ENCODE measurements around the gene GSN. TPM values are rescaled to one million over a fixed set of nuclear protein-coding genes. Genes with fewer than 3 reads are reported as not detected.

Gene GSN
- total and polyA plus RNA-seq, 2 donors (not counting 1 experiment from before 2014, with no cell fraction given), result 38.4 to 45.4 TPM

DNA sequence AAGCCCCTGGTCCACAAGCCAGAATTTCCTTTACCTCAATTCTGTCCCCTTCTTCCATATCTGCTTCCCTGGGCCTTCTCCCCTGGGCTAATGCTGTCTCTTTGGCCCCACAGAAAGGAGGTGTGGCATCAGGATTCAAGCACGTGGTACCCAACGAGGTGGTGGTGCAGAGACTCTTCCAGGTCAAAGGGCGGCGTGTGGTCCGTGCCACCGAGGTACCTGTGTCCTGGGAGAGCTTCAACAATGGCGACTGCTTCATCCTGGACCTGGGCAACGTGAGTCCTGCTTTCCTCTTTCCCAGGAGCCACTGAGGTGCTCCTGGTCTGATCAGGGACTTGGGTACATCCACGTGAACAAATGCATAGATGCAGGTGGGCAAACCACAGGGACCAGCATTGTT, 42.6 kb downstream of the GSN start:
- 94% methylated on average over 9 of the region's 9 CpGs for WGBS (ENCODE audit: insufficient coverage)
- ChIA-PET POLR2A (no interaction called here), CTCF (interaction anchor here (4.3 kb wide), 1 partner anchor 9 kb away, joined by 25 read pairs; no protein-coding TSS in a partner anchor)
- no peaks in the 10 kb centered on the region for H3K4me1 ChIP-seq (ENCODE audit: control insufficient read depth in 2 of 2, insufficient read depth in 2 of 2, low read length in 2 of 2)
- Mint-ChIP-seq H3K27me3 (no peaks in the 10 kb centered on the region), H3K4me3 (no peak overlapping the region), H3K27ac (no peak overlapping the region), H3K4me1 (no peaks in the 10 kb centered on the region), H3K9me3 (ENCODE audit: insufficient read depth) (no peaks in the 10 kb centered on the region)
- ATAC-seq (ENCODE audit: low read depth) (no peak), DNase-seq (no peak)
- H3K9ac ChIP-seq (ENCODE audit: low read length), result no peak overlapping the region
- H3K27me3 ChIP-seq (replicated peaks in 1 of 4; ENCODE audit: control extremely low read depth in 1 of 4, control insufficient read depth in 3 of 4, insufficient read depth in 4 of 4, low read length in 3 of 4), result no peaks in the 10 kb centered on the region
- H3K4me3 ChIP-seq (ENCODE audit: control extremely low read depth in 1 of 5, extremely low read depth in 1 of 5, insufficient read depth in 1 of 5, low read depth in 2 of 5, low read length in 4 of 5), result no peak overlapping the region
- H3K9me3 ChIP-seq (ENCODE audit: control extremely low read depth in 1 of 3, control insufficient read depth in 2 of 3, insufficient read depth in 1 of 3, low read length in 2 of 3), result no peaks in the 10 kb centered on the region
- H2AFZ ChIP-seq (ENCODE audit: insufficient read depth, low read depth, low read length, poor library complexity, severe bottlenecking), result no peak overlapping the region
- peaks cover 0 to 33% of the 10 kb centered on the region in 2 experiments for H3K36me3 ChIP-seq (replicated peaks in 1 of 2; ENCODE audit: control extremely low read depth in 1 of 2, control insufficient read depth in 1 of 2, extremely low read depth in 1 of 2, insufficient read depth in 2 of 2, low read length in 1 of 2)
- no peak for TF ChIP-seq EZH2 (IDR thresholded peaks at IDR 0.05; ENCODE audit: borderline replicate concordance, insufficient read depth, low read depth, low read length, poor library complexity, severe bottlenecking)
- TF ChIP-seq, protein P1, sequence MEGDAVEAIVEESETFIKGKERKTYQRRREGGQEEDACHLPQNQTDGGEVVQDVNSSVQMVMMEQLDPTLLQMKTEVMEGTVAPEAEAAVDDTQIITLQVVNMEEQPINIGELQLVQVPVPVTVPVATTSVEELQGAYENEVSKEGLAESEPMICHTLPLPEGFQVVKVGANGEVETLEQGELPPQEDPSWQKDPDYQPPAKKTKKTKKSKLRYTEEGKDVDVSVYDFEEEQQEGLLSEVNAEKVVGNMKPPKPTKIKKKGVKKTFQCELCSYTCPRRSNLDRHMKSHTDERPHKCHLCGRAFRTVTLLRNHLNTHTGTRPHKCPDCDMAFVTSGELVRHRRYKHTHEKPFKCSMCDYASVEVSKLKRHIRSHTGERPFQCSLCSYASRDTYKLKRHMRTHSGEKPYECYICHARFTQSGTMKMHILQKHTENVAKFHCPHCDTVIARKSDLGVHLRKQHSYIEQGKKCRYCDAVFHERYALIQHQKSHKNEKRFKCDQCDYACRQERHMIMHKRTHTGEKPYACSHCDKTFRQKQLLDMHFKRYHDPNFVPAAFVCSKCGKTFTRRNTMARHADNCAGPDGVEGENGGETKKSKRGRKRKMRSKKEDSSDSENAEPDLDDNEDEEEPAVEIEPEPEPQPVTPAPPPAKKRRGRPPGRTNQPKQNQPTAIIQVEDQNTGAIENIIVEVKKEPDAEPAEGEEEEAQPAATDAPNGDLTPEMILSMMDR (IDR thresholded peaks at IDR 0.05), result no peak
- no peak overlapping the region for H3K4me2 ChIP-seq (replicated peaks; ENCODE audit: low read depth, low read length, poor library complexity, severe bottlenecking)
- no peaks in the 10 kb centered on the region for H3K79me2 ChIP-seq (ENCODE audit: control insufficient read depth, insufficient read depth, low read length)
- H3K27ac ChIP-seq (ENCODE audit: low read length in 2 of 2), result no peak overlapping the region
- H4K20me1 ChIP-seq (ENCODE audit: control insufficient read depth, insufficient read depth, low read length, poor library complexity, severe bottlenecking), result no peaks in the 10 kb centered on the region
- intact Hi-C loops (cut with micrococcal nuclease), result no loop called here

DNA sequence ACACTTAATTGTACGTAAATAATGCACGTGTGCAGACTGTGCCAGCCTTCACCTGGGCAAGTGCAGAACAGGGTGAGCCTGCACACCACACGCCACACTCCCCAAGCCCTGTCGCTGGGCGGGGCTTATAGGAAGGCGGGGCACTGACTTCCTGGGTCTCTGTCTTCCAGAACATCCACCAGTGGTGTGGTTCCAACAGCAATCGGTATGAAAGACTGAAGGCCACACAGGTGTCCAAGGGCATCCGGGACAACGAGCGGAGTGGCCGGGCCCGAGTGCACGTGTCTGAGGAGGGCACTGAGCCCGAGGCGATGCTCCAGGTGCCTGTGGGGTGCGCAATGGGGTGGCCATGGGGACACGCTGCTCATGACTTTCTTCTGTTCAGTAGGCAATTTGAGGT, 44.2 kb downstream of the GSN start:
- Histone ChIP-seq H2AFZ (ENCODE audit: insufficient read depth, low read depth, low read length, poor library complexity, severe bottlenecking) (no peak overlapping the region), H3K79me2 (ENCODE audit: control insufficient read depth, insufficient read depth, low read length) (no peaks in the 10 kb centered on the region), H3K4me2 (replicated peaks; ENCODE audit: low read depth, low read length, poor library complexity, severe bottlenecking) (no peak overlapping the region), H3K36me3 (replicated peaks in 1 of 2; ENCODE audit: control extremely low read depth in 1 of 2, control insufficient read depth in 1 of 2, extremely low read depth in 1 of 2, insufficient read depth in 2 of 2, low read length in 1 of 2) (peaks cover 0 to 32% of the 10 kb centered on the region in 2 experiments), H3K9me3 (ENCODE audit: control extremely low read depth in 1 of 3, control insufficient read depth in 2 of 3, insufficient read depth in 1 of 3, low read length in 2 of 3) (no peaks in the 10 kb centered on the region), H3K27ac (ENCODE audit: low read length in 2 of 2) (no peak overlapping the region), H3K27me3 (replicated peaks in 1 of 4; ENCODE audit: control extremely low read depth in 1 of 4, control insufficient read depth in 3 of 4, insufficient read depth in 4 of 4, low read length in 3 of 4) (no peaks in the 10 kb centered on the region), H3K4me1 (ENCODE audit: control insufficient read depth in 2 of 2, insufficient read depth in 2 of 2, low read length in 2 of 2) (no peaks in the 10 kb centered on the region), H3K9ac (ENCODE audit: low read length) (no peak overlapping the region), H4K20me1 (ENCODE audit: control insufficient read depth, insufficient read depth, low read length, poor library complexity, severe bottlenecking) (no peaks in the 10 kb centered on the region), H3K4me3 (ENCODE audit: control extremely low read depth in 1 of 5, extremely low read depth in 1 of 5, insufficient read depth in 1 of 5, low read depth in 2 of 5, low read length in 4 of 5) (no peak overlapping the region)
- WGBS (ENCODE audit: insufficient coverage), result 98% methylated on average over 15 of the region's 17 CpGs
- intact Hi-C loops (cut with micrococcal nuclease), result no loop called here
- TF ChIP-seq, protein P1 (IDR thresholded peaks at IDR 0.05), result no peak
- no peak for TF ChIP-seq EZH2 (IDR thresholded peaks at IDR 0.05; ENCODE audit: borderline replicate concordance, insufficient read depth, low read depth, low read length, poor library complexity, severe bottlenecking)
- CTCF ChIA-PET, result interaction anchor here (1.2 kb wide), 1 partner anchor 25 kb away, joined by 3 read pairs; no protein-coding TSS in a partner anchor
- DNase-seq (no peak), ATAC-seq (ENCODE audit: low read depth) (no peak)
- Mint-ChIP-seq H3K9me3 (ENCODE audit: insufficient read depth) (no peaks in the 10 kb centered on the region), H3K27me3 (no peaks in the 10 kb centered on the region), H3K4me1 (no peaks in the 10 kb centered on the region), H3K27ac (no peak overlapping the region), H3K4me3 (no peak overlapping the region)
- POLR2A ChIA-PET, result no interaction called here
